ENCODE results near the gene PBRM1. TPM values are rescaled to one million over a fixed set of nuclear protein-coding genes. Genes with fewer than 3 reads are reported as not detected.

The PBRM1 gene
- total and polyA plus RNA-seq, 2 of the 13 experiments (the other 11 are each of a cell fraction or from before 2014, with no cell fraction given): 10.9 to 33.2 TPM

DNA sequence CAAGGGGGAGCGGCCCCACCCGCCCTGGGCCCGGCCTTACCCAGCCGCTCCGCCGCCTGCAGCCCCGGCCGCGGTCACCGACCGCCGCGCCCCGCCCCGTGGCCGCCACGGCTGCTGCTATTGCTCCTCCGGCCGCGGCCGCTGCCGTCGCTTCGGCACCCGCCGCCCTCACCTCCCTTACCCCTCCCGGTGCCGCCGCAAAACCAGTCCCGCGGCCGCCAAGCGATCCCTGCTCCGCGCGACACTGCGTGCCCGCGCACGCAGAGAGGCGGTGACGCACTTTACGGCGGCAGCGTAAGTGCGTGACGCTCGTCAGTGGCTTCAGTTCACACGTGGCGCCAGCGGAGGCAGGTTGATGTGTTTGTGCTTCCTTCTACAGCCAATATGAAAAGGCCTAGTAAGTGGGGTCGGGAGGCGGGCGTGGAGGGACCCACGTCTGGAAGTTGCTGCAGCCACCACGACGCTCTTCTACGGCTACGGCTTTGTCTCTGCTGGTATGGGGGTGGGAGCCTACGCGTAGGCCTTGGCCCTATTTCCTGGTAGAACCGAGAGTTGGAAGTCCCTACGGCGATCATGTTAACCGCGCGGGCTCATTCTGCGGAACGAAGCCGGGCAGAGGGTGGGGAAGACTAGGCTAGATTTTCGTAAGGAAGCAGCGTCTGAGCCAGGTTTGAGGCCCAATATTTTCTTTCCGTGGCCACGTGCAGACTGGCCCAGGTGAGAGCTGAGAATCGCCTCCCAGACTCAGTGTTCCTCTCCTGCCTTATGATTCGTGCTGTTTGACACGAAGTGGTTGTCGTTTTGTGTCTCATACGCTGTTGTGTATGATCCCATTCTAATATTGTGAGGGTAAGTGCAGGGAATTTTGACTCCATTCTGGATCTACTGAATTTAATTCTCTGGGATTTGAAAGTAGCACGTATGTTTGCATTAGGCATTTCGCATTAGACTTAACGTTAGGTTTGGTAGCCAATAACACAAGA lies at the start of gene PBRM1, which contains the start of gene GNL3 (continued):
- TF ChIP-seq, protein P1, sequence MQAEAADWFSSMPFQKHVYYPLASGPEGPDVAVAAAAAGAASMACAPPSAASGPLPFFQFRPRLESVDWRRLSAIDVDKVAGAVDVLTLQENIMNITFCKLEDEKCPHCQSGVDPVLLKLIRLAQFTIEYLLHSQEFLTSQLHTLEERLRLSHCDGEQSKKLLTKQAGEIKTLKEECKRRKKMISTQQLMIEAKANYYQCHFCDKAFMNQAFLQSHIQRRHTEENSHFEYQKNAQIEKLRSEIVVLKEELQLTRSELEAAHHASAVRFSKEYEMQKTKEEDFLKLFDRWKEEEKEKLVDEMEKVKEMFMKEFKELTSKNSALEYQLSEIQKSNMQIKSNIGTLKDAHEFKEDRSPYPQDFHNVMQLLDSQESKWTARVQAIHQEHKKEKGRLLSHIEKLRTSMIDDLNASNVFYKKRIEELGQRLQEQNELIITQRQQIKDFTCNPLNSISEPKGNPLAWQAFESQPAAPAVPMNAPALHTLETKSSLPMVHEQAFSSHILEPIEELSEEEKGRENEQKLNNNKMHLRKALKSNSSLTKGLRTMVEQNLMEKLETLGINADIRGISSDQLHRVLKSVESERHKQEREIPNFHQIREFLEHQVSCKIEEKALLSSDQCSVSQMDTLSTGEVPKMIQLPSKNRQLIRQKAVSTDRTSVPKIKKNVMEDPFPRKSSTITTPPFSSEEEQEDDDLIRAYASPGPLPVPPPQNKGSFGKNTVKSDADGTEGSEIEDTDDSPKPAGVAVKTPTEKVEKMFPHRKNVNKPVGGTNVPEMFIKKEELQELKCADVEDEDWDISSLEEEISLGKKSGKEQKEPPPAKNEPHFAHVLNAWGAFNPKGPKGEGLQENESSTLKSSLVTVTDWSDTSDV (CRISPR knock-in tag; IDR thresholded peaks at IDR 0.05): peak; percentile 99
- TF ChIP-seq ELF1 (CRISPR knock-in tag; IDR thresholded peaks at IDR 0.05) (peak; percentile 74), ZNF354B (CRISPR knock-in tag; IDR thresholded peaks at IDR 0.05) (peak; percentile 90; the same call in 1 of the 2 replicates), ZNF660 (CRISPR knock-in tag; IDR thresholded peaks at IDR 0.05; ENCODE audit: borderline replicate concordance, low read depth) (peak; percentile 91; the same call in 1 of the 2 replicates), ZNF263 (CRISPR knock-in tag; IDR thresholded peaks at IDR 0.05) (peak; percentile 61), ZNF841 (CRISPR knock-in tag; IDR thresholded peaks at IDR 0.05; ENCODE audit: borderline replicate concordance) (no peak), TOPORS (CRISPR knock-in tag; IDR thresholded peaks at IDR 0.05) (peak; percentile 91), CEBPG (CRISPR knock-in tag; IDR thresholded peaks at IDR 0.05) (peak; percentile 44), ZNF12 (CRISPR knock-in tag; IDR thresholded peaks at IDR 0.05) (no peak)
- TF ChIP-seq, protein P2, sequence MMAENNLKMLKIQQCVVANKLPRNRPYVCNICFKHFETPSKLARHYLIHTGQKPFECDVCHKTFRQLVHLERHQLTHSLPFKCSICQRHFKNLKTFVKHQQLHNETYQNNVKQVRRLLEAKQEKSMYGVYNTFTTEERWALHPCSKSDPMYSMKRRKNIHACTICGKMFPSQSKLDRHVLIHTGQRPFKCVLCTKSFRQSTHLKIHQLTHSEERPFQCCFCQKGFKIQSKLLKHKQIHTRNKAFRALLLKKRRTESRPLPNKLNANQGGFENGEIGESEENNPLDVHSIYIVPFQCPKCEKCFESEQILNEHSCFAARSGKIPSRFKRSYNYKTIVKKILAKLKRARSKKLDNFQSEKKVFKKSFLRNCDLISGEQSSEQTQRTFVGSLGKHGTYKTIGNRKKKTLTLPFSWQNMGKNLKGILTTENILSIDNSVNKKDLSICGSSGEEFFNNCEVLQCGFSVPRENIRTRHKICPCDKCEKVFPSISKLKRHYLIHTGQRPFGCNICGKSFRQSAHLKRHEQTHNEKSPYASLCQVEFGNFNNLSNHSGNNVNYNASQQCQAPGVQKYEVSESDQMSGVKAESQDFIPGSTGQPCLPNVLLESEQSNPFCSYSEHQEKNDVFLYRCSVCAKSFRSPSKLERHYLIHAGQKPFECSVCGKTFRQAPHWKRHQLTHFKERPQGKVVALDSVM (CRISPR knock-in tag; IDR thresholded peaks at IDR 0.05): no peak; the same call in 1 of the 2 replicates
- TF ChIP-seq, protein P3, sequence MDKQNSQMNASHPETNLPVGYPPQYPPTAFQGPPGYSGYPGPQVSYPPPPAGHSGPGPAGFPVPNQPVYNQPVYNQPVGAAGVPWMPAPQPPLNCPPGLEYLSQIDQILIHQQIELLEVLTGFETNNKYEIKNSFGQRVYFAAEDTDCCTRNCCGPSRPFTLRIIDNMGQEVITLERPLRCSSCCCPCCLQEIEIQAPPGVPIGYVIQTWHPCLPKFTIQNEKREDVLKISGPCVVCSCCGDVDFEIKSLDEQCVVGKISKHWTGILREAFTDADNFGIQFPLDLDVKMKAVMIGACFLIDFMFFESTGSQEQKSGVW (CRISPR knock-in tag; IDR thresholded peaks at IDR 0.05; ENCODE audit: borderline replicate concordance): no peak
- TF ChIP-seq, protein P4, sequence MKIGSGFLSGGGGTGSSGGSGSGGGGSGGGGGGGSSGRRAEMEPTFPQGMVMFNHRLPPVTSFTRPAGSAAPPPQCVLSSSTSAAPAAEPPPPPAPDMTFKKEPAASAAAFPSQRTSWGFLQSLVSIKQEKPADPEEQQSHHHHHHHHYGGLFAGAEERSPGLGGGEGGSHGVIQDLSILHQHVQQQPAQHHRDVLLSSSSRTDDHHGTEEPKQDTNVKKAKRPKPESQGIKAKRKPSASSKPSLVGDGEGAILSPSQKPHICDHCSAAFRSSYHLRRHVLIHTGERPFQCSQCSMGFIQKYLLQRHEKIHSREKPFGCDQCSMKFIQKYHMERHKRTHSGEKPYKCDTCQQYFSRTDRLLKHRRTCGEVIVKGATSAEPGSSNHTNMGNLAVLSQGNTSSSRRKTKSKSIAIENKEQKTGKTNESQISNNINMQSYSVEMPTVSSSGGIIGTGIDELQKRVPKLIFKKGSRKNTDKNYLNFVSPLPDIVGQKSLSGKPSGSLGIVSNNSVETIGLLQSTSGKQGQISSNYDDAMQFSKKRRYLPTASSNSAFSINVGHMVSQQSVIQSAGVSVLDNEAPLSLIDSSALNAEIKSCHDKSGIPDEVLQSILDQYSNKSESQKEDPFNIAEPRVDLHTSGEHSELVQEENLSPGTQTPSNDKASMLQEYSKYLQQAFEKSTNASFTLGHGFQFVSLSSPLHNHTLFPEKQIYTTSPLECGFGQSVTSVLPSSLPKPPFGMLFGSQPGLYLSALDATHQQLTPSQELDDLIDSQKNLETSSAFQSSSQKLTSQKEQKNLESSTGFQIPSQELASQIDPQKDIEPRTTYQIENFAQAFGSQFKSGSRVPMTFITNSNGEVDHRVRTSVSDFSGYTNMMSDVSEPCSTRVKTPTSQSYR (CRISPR knock-in tag; IDR thresholded peaks at IDR 0.05; ENCODE audit: borderline replicate concordance): peak; percentile 48; the same call in 1 of the 2 replicates
- TF ChIP-seq, protein P5, sequence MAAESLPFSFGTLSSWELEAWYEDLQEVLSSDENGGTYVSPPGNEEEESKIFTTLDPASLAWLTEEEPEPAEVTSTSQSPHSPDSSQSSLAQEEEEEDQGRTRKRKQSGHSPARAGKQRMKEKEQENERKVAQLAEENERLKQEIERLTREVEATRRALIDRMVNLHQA (CRISPR knock-in tag; IDR thresholded peaks at IDR 0.05): no peak
- TF ChIP-seq, protein P6, sequence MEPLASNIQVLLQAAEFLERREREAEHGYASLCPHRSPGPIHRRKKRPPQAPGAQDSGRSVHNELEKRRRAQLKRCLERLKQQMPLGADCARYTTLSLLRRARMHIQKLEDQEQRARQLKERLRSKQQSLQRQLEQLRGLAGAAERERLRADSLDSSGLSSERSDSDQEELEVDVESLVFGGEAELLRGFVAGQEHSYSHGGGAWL (CRISPR knock-in tag; IDR thresholded peaks at IDR 0.05): peak; percentile 98
- TF ChIP-seq, protein P7, sequence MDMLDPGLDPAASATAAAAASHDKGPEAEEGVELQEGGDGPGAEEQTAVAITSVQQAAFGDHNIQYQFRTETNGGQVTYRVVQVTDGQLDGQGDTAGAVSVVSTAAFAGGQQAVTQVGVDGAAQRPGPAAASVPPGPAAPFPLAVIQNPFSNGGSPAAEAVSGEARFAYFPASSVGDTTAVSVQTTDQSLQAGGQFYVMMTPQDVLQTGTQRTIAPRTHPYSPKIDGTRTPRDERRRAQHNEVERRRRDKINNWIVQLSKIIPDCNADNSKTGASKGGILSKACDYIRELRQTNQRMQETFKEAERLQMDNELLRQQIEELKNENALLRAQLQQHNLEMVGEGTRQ (IDR thresholded peaks at IDR 0.05; ENCODE audit: low read depth, low read length): 0 out of 2 replicates have a peak, but pooled peaks have one; percentile 14
- TF ChIP-seq, protein P7 (CRISPR knock-in tag; IDR thresholded peaks at IDR 0.05; ENCODE audit: borderline replicate concordance): peak; percentile 53; the same call in 1 of the 2 replicates
